Mononuclear cell (primary cell): ENCODE measurements around the gene SEMA4D. TPM values are rescaled to one million over a fixed set of nuclear protein-coding genes. Genes with fewer than 3 reads are reported as not detected.

Experiments used
- H3K27me3 ChIP-seq: 2 replicates; pipeline ENCODE4 v1.6.0; 2011; ENCODE audit warnings: low read length, control low read depth; ENCODE audit not compliant: insufficient read depth
- H3K4me1 ChIP-seq: 2 replicates; pipeline ENCODE4 v1.5.1; 2011; ENCODE audit warnings: mild to moderate bottlenecking, low read length, control low read depth; ENCODE audit not compliant: insufficient read depth
- H3K4me3 ChIP-seq: 2 replicates; pipeline ENCODE4 v1.5.1; 2011; ENCODE audit warnings: mild to moderate bottlenecking, low read length, moderate library complexity
- H3K9me3 ChIP-seq: 2 replicates; pipeline ENCODE4 v1.5.1; 2011; ENCODE audit warnings: low read depth, mild to moderate bottlenecking, control low read depth, low read length
- total RNA-seq: library from RNA; depleted of rRNA; stranded (reverse); fragments of >200 nt; gene quantifications from one replicate; pipeline ENCODE4 v1.2.3, GENCODE V29; 2012

Gene SEMA4D
- total RNA-seq, 1 donor: 126 TPM

DNA sequence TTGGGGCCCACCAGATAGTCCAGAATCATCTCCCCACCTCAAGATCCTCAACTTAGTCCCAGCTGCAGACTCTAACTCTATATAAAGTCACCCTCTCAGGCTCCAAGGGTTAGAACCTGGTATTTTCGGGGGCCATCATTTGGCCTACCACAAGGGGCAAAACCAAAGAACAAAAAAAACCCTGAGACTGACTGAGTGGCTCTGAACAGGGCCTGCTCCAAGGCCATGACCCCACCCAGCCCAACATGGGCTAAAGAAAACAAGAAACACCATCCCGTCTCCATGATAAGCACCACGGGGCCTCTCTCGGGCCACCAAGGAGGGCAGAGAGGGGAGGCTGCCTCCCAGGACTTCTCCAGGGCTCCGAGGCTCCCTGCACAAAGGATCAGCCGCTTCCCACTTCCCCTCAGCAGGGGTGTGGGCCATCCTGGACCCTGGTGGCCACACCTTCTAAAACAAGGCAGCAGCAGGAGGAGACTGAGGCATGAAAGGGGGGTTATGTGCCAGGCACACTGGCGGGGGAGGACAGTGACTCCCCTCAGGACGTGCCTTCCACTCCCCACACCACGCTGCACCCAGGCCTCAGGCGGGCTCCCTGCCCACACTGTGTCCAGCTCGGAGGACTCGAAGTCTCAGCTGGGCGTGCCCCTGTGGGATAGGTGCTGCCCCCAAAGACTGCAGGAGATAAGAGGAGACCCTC is 51.5 kb downstream of the SEMA4D start:
- no peaks in the 10 kb centered on the region for H3K9me3 ChIP-seq
- peaks cover 90% of the 10 kb centered on the region for H3K4me1 ChIP-seq
- no peaks in the 10 kb centered on the region for H3K27me3 ChIP-seq
- no peak overlapping the region for H3K4me3 ChIP-seq

DNA sequence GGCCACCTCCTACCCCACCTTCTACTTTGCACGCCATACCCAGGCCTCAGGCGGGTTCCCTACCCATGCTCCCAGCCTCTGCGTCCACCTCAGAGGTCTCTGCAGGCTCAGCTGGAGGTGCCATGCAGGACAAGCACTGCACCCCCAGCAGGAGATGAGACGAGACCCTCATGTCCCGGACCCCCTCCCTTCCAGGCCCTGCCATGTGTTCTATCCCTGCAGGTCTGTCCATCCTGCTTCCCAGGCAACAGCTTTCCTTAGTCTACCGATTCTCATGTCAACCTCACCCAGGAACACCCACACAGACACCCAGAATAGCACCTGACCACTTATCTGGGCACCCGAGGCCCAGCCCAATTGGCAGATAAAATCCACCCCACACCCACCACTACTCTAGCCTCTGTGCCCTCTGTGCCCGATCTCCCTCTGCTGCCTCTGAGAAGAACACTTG is 52.1 kb downstream of the SEMA4D start:
- no peaks in the 10 kb centered on the region for H3K9me3 ChIP-seq
- peaks cover 96% of the 10 kb centered on the region for H3K4me1 ChIP-seq
- no peak overlapping the region for H3K4me3 ChIP-seq
- H3K27me3 ChIP-seq: no peaks in the 10 kb centered on the region

DNA sequence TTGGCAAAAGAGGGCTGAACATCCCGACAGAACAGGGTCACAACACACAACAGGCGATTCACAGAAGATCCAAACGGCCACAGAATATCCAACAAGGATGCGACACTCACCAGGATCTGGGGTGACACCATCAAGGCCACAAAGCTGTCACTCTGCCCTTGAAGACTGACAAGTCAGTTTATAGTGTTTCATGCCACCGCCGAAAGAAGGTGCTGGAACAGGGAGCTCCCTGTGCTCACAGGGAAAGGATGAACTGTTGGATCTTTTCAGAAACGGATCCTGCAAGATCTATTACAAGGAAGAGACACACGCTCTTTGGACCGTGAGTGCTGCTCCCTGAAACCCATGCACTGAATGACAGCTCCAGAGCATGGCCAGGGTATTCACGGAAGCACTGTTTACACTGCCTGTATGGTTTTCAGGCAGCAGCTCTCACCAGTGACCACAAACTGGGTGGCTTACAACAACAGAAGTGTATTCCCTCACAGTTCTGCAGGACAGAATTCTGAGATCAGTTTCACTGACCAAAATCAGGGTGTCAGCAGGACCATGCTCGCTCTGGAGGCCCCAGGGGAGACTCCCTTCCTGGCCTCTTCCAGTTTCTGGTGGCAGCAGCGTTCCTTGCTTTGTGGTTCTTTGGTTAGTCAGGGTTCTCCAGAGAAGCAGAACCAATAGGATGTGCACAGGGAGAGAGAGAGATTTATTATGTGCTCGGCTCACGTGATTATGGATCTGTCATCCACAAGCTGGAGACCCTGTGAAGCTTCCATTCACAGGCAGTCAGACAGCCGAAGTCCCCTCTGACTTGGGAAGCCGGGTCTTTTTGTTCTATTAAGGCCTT is 52.8 kb downstream of the SEMA4D start:
- H3K27me3 ChIP-seq: no peaks in the 10 kb centered on the region

GRCh38 chr9:89444274-89444673 is 53.6 kb downstream of the SEMA4D start:
- H3K4me3 ChIP-seq: no peak overlapping the region

More for the DNA sequence above, 52.8 kb downstream of the SEMA4D start:
- no peak overlapping the region for H3K4me3 ChIP-seq
- H3K4me1 ChIP-seq: peaks cover 97% of the 10 kb centered on the region
- no peaks in the 10 kb centered on the region for H3K9me3 ChIP-seq

DNA sequence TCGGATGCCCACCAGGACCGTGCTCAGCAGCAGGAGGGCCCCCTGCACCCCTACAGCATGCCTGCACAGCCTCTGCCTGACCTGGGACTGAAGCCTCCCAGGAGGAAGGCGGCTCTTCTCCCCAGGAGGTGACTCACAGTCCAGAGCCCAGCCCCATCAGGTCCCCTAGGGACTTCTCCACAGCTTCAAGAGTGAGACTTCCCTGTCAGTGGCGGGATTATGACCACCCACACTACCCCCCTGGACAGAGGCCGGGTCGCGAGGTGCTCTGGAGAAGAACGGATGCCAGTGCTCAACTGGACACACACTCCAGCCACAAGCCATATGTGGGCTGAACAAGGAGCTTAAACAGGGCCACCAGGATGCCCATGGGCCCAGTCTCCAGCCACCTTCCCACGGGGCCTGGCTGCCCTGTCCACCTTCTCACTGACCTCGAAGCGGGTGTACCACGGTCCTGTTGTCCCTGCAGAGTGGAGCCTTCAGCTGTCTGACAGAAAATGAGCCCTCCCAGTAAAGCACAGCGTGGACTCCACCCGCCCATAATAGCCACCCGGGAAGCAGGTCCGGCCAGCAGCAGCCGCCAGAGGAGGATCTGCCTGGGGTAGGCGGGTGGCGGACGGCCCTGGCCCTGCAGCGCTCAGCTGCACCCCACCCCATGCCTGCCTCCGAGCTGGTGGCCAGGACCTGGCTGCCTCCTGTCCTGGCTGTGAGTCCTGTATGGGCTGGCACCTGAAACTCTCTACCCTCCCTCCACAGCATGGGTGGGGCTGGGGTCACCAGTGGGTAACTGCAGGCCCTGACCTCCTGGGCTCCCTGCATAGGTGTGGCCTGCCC is 54.7 kb downstream of the SEMA4D start:
- Histone ChIP-seq H3K4me3 (no peak overlapping the region), H3K9me3 (no peaks in the 10 kb centered on the region), H3K27me3 (no peaks in the 10 kb centered on the region), H3K4me1 (peaks cover 94% of the 10 kb centered on the region)

More at GRCh38 chr9:89444274-89444673, 53.6 kb downstream of the SEMA4D start:
- H3K9me3 ChIP-seq: no peaks in the 10 kb centered on the region
- peaks cover 97% of the 10 kb centered on the region for H3K4me1 ChIP-seq
- H3K27me3 ChIP-seq: no peaks in the 10 kb centered on the region

DNA sequence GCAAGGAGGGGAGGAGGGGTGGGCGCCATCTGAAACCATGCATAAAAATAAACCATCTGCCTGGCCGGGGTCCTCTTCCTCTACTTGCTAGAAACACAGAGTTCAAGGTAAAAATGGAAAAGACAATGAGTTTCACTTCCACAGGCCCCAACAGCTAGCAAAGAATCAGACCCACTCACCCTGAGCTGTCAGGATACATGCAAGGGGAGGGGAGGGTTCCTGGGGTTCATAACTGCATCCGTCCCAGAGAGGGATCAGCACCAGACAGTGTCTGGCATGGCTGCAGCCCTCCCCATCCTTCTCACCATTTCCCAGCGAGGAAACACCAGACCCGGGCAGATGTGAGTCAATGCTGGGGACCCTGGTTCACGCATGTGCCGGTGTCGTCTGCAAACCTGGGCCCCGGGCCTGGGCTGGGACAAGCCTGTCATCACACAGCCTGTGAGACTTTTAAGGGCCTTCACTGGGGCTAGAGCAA is 55.4 kb downstream of the SEMA4D start:
- H3K27me3 ChIP-seq: no peaks in the 10 kb centered on the region
- H3K9me3 ChIP-seq: no peaks in the 10 kb centered on the region
- H3K4me3 ChIP-seq: no peak overlapping the region
- H3K4me1 ChIP-seq: peaks cover 94% of the 10 kb centered on the region

- Histone ChIP-seq H3K4me1 (peaks cover 98% of the 10 kb centered on the region), H3K4me3 (no peak overlapping the region), H3K27me3 (no peaks in the 10 kb centered on the region), H3K9me3 (no peaks in the 10 kb centered on the region)
These were observed 55.9 kb downstream of the SEMA4D start for GRCh38 chr9:89441986-89442385.

DNA sequence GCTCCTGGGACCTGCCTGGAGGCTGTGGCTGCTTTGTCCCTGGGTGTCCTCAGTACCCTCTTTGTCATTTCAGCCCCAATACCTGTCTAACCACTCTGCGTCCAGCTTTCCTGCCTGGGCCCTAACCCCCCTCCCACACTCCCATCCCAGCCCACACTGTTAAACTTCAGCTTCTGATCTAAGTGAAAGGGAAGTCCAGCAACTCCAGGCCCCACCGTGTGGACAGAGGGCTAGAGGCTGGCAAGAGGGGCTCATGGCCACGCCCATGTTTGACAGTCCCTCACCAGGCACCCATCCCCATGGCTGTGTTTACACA is 56.3 kb downstream of the SEMA4D start:
- H3K27me3 ChIP-seq: no peaks in the 10 kb centered on the region
- no peaks in the 10 kb centered on the region for H3K9me3 ChIP-seq
- peaks cover 98% of the 10 kb centered on the region for H3K4me1 ChIP-seq
- H3K4me3 ChIP-seq: no peak overlapping the region

- H3K4me3 ChIP-seq: no peak overlapping the region
- H3K4me1 ChIP-seq: peaks cover 98% of the 10 kb centered on the region
- H3K9me3 ChIP-seq: no peaks in the 10 kb centered on the region
- H3K27me3 ChIP-seq: no peaks in the 10 kb centered on the region
These were observed 56.8 kb downstream of the SEMA4D start for GRCh38 chr9:89440951-89441654.

DNA sequence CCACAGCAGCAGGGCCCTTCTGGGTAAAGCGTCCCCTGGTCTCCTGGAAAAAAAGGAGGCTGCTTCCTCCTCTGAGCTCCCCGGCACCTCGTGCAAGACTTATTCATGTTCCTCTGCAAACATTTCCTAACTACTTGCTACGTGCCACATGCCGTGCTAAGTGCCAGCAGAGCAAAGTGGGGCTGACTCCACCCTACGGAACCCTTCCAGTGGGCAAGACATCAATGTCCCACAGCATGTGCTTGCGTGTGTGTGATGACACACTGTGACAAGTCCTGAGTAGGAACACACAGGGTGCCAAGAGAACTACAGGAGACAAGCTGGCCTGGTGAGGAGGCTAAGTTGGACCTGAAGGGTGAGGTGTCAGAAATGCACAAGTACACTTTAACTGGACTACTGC is 57.4 kb downstream of the SEMA4D start:
- H3K4me1 ChIP-seq: peaks cover 98% of the 10 kb centered on the region
- no peaks in the 10 kb centered on the region for H3K9me3 ChIP-seq
- H3K27me3 ChIP-seq: no peaks in the 10 kb centered on the region
- H3K4me3 ChIP-seq: no peak overlapping the region

GRCh38 chr9:89440046-89440445 is 57.9 kb downstream of the SEMA4D start:
- Histone ChIP-seq H3K27me3 (no peaks in the 10 kb centered on the region), H3K9me3 (no peaks in the 10 kb centered on the region), H3K4me1 (peaks cover 98% of the 10 kb centered on the region), H3K4me3 (no peak overlapping the region)

DNA sequence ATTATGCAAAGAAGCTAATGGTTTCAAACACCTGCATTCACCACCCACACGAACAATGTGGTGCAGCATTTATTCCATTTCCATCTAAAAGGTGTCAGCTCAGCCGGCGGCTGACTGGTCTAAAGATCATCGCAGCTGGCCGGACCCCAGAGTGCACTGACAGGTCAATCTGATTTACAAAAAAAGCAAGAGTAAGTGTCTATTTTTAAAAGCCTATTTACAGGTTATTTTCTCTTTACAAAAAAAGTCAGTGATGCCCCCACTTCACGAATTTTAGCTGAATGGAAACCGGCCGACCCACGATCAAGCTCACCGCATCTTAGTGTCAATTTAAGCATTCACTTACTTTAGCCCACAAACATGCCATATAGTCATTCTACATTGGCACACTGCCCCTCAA is 58.3 kb downstream of the SEMA4D start:
- H3K27me3 ChIP-seq: no peaks in the 10 kb centered on the region
- H3K4me3 ChIP-seq: no peak overlapping the region
- peaks cover 96% of the 10 kb centered on the region for H3K4me1 ChIP-seq
- H3K9me3 ChIP-seq: no peaks in the 10 kb centered on the region

GRCh38 chr9:89438194-89438593 is 59.7 kb downstream of the SEMA4D start:
- Histone ChIP-seq H3K9me3 (no peaks in the 10 kb centered on the region), H3K4me3 (no peak overlapping the region), H3K27me3 (no peaks in the 10 kb centered on the region), H3K4me1 (peaks cover 85% of the 10 kb centered on the region)

DNA sequence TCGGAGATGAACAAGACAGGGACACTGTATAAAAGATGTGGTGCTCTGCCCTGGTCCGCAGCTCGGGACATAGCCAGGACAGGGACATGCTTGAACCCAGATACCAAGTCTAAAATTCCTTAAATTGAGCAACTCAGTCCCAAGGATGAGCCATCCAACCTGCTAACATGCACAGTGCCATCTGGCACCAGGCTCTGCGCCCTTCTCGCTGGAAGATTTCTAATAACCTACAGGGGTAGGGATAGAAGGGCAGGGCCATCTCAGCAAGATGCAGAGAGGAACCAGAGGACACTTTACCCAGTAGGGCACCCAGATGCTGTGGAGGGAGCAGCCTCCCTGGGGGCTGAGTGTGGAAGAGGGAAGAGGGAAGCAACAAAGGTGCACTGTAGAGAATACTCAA is 60.1 kb downstream of the SEMA4D start:
- Histone ChIP-seq H3K4me3 (no peak overlapping the region), H3K9me3 (no peaks in the 10 kb centered on the region), H3K27me3 (no peaks in the 10 kb centered on the region), H3K4me1 (peaks cover 84% of the 10 kb centered on the region)
